Esophagus squamous epithelium (tissue), 4 donors: ENCODE results near the gene MRPS6.

Experiments
- CTCF ChIP-seq, 6 experiments: fragments of 450-650 bp in 4 of 6; fragments of 200-600 bp in 2 of 6; sonication (generic) in 2 of 6; IDR thresholded peaks; one replicate each; pipeline ENCODE4 v1.5.1; 2016 to 2019; ENCODE audit warnings: antibody characterized with exemption in 6 of 6, mild to moderate bottlenecking in 4 of 6, moderate library complexity in 4 of 6
- POLR2A ChIP-seq, 4 donors: fragments of 450-650 bp; IDR thresholded peaks; one replicate each; pipeline ENCODE4 v1.6.1; 2017; ENCODE audit warnings: antibody characterized with exemption in 4 of 4, mild to moderate bottlenecking in 4 of 4, moderate library complexity in 3 of 4

- TF ChIP-seq CTCF (IDR thresholded peaks at IDR 0.05) (no peak), POLR2A (IDR thresholded peaks at IDR 0.05) (no peak)
Observed at GRCh38 chr21:34039678-34040382, 33.5 kb upstream of the MRPS6 start.
